VCaP (cell line): ENCODE results near the gene DNAJC1.
"Not testable (repeated sequence)": the region's sequence is repeated elsewhere in the genome, so short reads cannot be mapped to it uniquely, and the experiment has no call there.

Experiments used
- H3K27ac ChIP-seq: fragments of 450-650 bp; 2 replicates; pipeline ENCODE4 v1.5.1; 2017
- TF ChIP-seq, protein P1 (sequence below): fragments of 450-650 bp; conservative IDR thresholded peaks from 2 replicates; pipeline ENCODE4 v1.5.1; 2017; ENCODE audit warnings: mild to moderate bottlenecking, moderate library complexity

Gene DNAJC1

DNA sequence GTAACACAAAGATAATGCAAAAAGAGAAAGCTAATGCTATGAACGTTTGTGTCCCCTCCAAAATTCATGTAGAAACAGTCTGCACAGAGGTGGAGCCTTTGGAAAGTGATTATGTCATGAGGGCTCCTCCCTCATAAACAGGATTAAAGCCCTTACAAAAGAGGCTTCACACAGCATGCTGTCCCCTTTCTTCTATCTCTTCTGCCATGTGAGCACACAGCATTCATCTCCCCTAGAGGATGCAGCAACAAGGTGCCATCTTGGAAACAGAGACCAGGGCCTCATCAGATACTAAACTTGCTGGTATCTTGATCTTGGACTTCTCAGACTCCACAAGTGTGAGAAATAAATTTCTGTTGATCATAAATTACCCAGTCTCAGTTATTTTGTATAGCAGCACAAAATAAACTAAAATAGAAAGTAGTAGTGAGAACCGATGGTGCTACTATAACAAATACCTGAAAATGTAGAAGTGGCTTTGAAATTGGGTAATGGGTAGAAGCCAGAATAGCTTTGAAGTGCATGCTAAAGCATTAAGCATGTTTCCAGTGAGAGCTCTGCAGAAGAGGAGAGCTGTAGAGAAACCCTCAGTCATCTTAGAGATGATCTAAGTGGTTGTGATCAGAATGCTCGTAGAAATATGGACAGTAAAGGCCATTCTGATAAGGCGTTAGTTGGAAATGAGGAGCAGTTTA lies 108.7 kb downstream of the DNAJC1 start:
- H3K27ac ChIP-seq, result no peak overlapping the region
- TF ChIP-seq, protein P1, sequence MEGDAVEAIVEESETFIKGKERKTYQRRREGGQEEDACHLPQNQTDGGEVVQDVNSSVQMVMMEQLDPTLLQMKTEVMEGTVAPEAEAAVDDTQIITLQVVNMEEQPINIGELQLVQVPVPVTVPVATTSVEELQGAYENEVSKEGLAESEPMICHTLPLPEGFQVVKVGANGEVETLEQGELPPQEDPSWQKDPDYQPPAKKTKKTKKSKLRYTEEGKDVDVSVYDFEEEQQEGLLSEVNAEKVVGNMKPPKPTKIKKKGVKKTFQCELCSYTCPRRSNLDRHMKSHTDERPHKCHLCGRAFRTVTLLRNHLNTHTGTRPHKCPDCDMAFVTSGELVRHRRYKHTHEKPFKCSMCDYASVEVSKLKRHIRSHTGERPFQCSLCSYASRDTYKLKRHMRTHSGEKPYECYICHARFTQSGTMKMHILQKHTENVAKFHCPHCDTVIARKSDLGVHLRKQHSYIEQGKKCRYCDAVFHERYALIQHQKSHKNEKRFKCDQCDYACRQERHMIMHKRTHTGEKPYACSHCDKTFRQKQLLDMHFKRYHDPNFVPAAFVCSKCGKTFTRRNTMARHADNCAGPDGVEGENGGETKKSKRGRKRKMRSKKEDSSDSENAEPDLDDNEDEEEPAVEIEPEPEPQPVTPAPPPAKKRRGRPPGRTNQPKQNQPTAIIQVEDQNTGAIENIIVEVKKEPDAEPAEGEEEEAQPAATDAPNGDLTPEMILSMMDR, result no peak

DNA sequence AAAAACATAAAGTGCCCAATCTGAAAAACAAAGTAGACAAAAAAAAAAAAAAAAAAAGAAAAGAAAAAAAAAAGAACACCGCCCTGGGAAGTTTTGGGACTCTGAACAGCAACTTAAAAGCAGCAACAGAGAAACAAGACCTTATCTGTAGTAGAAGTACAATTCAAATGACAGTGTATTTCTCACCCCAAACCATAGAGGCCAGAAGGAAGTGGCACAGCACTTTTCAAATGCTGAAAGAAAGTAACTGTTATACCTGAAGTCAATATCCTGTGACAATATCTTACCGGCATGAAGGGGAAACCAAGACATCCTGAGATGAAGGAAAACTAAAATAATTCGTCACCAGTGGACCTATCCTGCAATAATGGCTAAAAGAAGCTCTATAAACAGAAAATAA lies 112.1 kb downstream of the DNAJC1 start:
- H3K27ac ChIP-seq, result no peak overlapping the region

DNA sequence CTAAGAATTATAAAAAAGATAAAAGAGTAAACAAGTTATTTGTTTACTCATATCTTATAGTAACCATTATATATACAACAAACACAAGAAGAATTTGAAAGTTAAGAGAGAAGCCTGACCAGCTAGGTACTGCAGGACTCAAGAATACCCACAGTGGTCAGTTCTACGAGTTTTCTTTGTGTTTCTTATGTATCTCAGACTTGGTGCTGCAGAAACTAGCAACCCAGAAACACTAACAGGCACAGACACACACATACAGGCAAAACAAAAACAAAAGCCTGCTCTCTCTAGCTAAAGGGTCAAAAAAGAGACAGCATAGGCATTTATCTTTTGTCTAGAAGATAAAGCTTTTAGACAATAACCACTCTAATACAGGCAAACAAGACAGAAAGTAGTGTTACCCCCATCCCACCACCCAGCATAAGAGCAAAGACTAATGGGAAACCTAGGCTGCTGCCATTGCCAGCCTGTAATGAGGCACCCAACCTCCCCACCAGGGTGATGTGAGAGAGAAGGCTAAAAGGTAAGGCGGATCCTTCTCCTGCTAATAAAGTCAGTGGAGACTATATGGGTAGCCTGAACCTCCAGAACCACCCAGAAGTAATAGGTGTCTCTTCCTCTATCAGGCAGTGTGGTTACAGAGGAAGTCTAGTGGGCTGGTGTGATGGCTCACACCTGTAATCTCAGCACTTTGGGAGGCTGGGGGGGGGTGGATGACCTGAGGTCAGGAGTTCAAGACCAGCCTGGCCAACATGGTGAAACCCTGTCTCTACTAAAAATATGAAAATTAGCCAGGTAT lies 113.9 kb downstream of the DNAJC1 start:
- H3K27ac ChIP-seq, result no peak overlapping the region
- TF ChIP-seq, protein P1, result no peak

More for the DNA sequence above, 112.1 kb downstream of the DNAJC1 start:
- TF ChIP-seq, protein P1, result no peak

- TF ChIP-seq, protein P1, result no peak
- no peak overlapping the region for H3K27ac ChIP-seq
These were observed 114.6 kb downstream of the DNAJC1 start for GRCh38 chr10:21888959-21889358.

GRCh38 chr10:21885940-21886339 lies 117.6 kb downstream of the DNAJC1 start:
- H3K27ac ChIP-seq, result no peak overlapping the region
- TF ChIP-seq, protein P1, result no peak

- TF ChIP-seq, protein P1, result no peak
- H3K27ac ChIP-seq, result no peak overlapping the region
These were observed 130.3 kb downstream of the DNAJC1 start for GRCh38 chr10:21873198-21873597.

GRCh38 chr10:21872771-21873170 lies 130.8 kb downstream of the DNAJC1 start:
- not testable (repeated sequence) for H3K27ac ChIP-seq

- TF ChIP-seq, protein P1, result no peak
- no peak overlapping the region for H3K27ac ChIP-seq
These were observed 132.7 kb downstream of the DNAJC1 start for GRCh38 chr10:21870849-21871248.

- H3K27ac ChIP-seq, result not testable (repeated sequence)
These were observed 134.4 kb downstream of the DNAJC1 start for GRCh38 chr10:21869087-21869486.
